ENCODE measurements around the gene AGAP1.

DNA sequence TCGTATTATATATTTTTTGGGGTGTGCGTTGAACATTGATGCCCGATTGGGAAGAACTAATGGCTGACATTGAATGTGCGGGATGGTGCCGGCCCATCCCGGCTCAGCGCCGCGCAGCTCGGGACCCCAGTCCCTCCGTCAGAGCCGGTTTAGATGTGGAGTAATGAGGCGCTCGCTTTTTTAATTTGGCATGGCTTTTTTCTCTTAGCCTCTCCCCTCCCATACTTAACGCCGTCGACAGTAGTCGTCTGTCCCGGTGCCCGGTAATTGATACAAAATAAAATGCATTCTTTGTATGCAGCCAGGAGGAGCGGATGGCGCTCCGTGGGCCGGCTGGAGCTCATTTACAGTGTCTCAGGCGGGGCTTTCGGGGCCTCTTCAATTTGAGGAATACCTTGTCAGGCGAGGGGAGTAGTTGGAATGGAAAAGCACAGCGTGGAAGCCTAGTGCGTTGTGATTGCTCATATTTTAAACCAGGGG lies 465.1 kb downstream of the AGAP1 start:
- TF ChIP-seq POLR2AphosphoS5 (IDR thresholded peaks at IDR 0.05): no peak
- TF ChIP-seq, protein P1, sequence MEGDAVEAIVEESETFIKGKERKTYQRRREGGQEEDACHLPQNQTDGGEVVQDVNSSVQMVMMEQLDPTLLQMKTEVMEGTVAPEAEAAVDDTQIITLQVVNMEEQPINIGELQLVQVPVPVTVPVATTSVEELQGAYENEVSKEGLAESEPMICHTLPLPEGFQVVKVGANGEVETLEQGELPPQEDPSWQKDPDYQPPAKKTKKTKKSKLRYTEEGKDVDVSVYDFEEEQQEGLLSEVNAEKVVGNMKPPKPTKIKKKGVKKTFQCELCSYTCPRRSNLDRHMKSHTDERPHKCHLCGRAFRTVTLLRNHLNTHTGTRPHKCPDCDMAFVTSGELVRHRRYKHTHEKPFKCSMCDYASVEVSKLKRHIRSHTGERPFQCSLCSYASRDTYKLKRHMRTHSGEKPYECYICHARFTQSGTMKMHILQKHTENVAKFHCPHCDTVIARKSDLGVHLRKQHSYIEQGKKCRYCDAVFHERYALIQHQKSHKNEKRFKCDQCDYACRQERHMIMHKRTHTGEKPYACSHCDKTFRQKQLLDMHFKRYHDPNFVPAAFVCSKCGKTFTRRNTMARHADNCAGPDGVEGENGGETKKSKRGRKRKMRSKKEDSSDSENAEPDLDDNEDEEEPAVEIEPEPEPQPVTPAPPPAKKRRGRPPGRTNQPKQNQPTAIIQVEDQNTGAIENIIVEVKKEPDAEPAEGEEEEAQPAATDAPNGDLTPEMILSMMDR (IDR thresholded peaks at IDR 0.05; ENCODE audit: poor library complexity, severe bottlenecking): no peak
- no peak for TF ChIP-seq EP300 (conservative IDR thresholded peaks at IDR 0.05; ENCODE audit: poor library complexity, severe bottlenecking)
- TF ChIP-seq RAD21 (conservative IDR thresholded peaks at IDR 0.05): no peak
- no peak for TF ChIP-seq TAF1 (IDR thresholded peaks at IDR 0.05; ENCODE audit: low read depth)
- TF ChIP-seq EZH2 (IDR thresholded peaks at IDR 0.05; ENCODE audit: borderline replicate concordance, insufficient read depth, low read length, poor library complexity, severe bottlenecking): no peak
- no peak for TF ChIP-seq SMC3 (conservative IDR thresholded peaks at IDR 0.05; ENCODE audit: poor library complexity)

All from neural cell (in vitro differentiated cells).